A673 (cell line): ENCODE data around the gene C6.

ENCODE experiments used
- EZH2 ChIP-seq: fragments of 200-600 bp; sonication (generic); IDR thresholded peaks from 2 replicates; pipeline ENCODE4 v1.6.1; 2017; ENCODE audit warnings: borderline replicate concordance, low read depth, mild to moderate bottlenecking, mixed read lengths, antibody characterized with exemption, low read length; ENCODE audit not compliant: poor library complexity, severe bottlenecking
- TF ChIP-seq, protein P1 (sequence below): fragments of 300-800, 200-600 bp; sonication (generic); conservative IDR thresholded peaks from 2 replicates; pipeline ENCODE4 v1.5.1; 2017; ENCODE audit warnings: low read depth, mild to moderate bottlenecking, antibody characterized with exemption, low read length, moderate library complexity, mixed read lengths

GRCh38 chr5:41218929-41219657 lies 5.8 kb upstream of the C6 start:
- TF ChIP-seq, protein P1, sequence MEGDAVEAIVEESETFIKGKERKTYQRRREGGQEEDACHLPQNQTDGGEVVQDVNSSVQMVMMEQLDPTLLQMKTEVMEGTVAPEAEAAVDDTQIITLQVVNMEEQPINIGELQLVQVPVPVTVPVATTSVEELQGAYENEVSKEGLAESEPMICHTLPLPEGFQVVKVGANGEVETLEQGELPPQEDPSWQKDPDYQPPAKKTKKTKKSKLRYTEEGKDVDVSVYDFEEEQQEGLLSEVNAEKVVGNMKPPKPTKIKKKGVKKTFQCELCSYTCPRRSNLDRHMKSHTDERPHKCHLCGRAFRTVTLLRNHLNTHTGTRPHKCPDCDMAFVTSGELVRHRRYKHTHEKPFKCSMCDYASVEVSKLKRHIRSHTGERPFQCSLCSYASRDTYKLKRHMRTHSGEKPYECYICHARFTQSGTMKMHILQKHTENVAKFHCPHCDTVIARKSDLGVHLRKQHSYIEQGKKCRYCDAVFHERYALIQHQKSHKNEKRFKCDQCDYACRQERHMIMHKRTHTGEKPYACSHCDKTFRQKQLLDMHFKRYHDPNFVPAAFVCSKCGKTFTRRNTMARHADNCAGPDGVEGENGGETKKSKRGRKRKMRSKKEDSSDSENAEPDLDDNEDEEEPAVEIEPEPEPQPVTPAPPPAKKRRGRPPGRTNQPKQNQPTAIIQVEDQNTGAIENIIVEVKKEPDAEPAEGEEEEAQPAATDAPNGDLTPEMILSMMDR: no peak
- TF ChIP-seq EZH2: no peak
